Stimulated activated CD8-positive, alpha-beta memory T cell treated with anti-CD3 and anti-CD28 coated beads, Interleukin-2, amount 100 ng/mL, for 1 hour (primary cell): ENCODE data around the gene COPG2.

Source experiments
- DNase-seq, 2 donors: peaks; one replicate each; pipeline ENCODE4 v3.0.0-alpha.2; 2020; ENCODE audit warnings: low read depth in 2 of 2

The COPG2 gene

GRCh38 chr7:130500463-130500862 lies 168.1 kb downstream of the COPG2 start:
- DNase-seq = no peak

GRCh38 chr7:130494431-130494858 lies 174.1 kb downstream of the COPG2 start:
- no peak for DNase-seq

- DNase-seq = no peak
Observed at GRCh38 chr7:130493275-130493873, 175.2 kb downstream of the COPG2 start.

GRCh38 chr7:130492523-130493274 lies 175.8 kb downstream of the COPG2 start:
- no peak for DNase-seq

- no peak for DNase-seq
Observed at GRCh38 chr7:130491841-130492522, 176.6 kb downstream of the COPG2 start, which contains the start of gene MEST. TSS of gene MEST (plus strand) at chr7:130492085. CDS start at chr7:130492314, 229 bp downstream.

- peak in 1 of 2 donors; percentile 9 for DNase-seq
Observed at GRCh38 chr7:130490888-130491804, 177.4 kb downstream of the COPG2 start.

- DNase-seq = no peak
Observed at GRCh38 chr7:130490311-130490791, 178.2 kb downstream of the COPG2 start.

GRCh38 chr7:130489140-130489983 lies 179.2 kb downstream of the COPG2 start:
- no peak for DNase-seq

GRCh38 chr7:130488392-130489139 lies 180.0 kb downstream of the COPG2 start:
- DNase-seq = no peak

GRCh38 chr7:130486954-130487436 lies 181.6 kb downstream of the COPG2 start:
- DNase-seq = no peak

- DNase-seq = peak in 1 of 2 donors; percentile 34
Observed at GRCh38 chr7:130486114-130486953, 182.2 kb downstream of the COPG2 start.

GRCh38 chr7:130485734-130486113 lies 182.8 kb downstream of the COPG2 start:
- no peak for DNase-seq

- DNase-seq = no peak
Observed at GRCh38 chr7:130483031-130483430, 185.5 kb downstream of the COPG2 start.

GRCh38 chr7:130481898-130482297 lies 186.7 kb downstream of the COPG2 start:
- no peak for DNase-seq

GRCh38 chr7:130479716-130480400 lies 188.7 kb downstream of the COPG2 start:
- DNase-seq = no peak

- DNase-seq = no peak
Observed at GRCh38 chr7:130478991-130479390, 189.6 kb downstream of the COPG2 start.

- no peak for DNase-seq
Observed at GRCh38 chr7:130476297-130477150, 192.0 kb downstream of the COPG2 start.
